Body of pancreas (tissue), 4 donors: ENCODE data around the gene RPS25. TPM values are rescaled to one million over a fixed set of nuclear protein-coding genes. Genes with fewer than 3 reads are reported as not detected.

Source experiments
- ATAC-seq: fragments of 150-250 bp; one replicate; pipeline ENCODE4 v1.9.1; 2016
- DNase-seq, 4 donors: peaks; one replicate each; pipeline ENCODE4 v3.0.0-alpha.2; 2019
- H3K27ac ChIP-seq, 4 donors: fragments of 200-600 bp; sonication (generic); 1 replicate in 3 of 4; 2 replicates in 1 of 4; pipeline versions ENCODE4 v1.5.1 to v1.6.1; 2016 to 2019; ENCODE audit warnings: mild to moderate bottlenecking in 1 of 4, mixed read lengths in 1 of 4, moderate library complexity in 1 of 4
- H3K27me3 ChIP-seq, 2 donors: fragments of 200-600 bp; sonication (generic); one replicate each; pipeline ENCODE4 v1.6.0; 2016; ENCODE audit warnings: mild to moderate bottlenecking in 1 of 2
- H3K36me3 ChIP-seq, 2 donors: fragments of 200-600 bp; sonication (generic); replicated peaks in 1 of 2; 2 replicates each; pipeline ENCODE4 v1.5.1; 2016; ENCODE audit warnings: low read depth in 2 of 2; ENCODE audit not compliant: insufficient read depth in 1 of 2
- H3K4me1 ChIP-seq: fragments of 200-600 bp; sonication (generic); one replicate; pipeline ENCODE4 v1.6.0; 2016
- H3K4me3 ChIP-seq, 2 donors: fragments of 200-600 bp; sonication (generic); 1 replicate in 1 of 2; 2 replicates in 1 of 2; pipeline ENCODE4 v1.5.1; 2016 to 2019
- H3K9me3 ChIP-seq, 3 donors: fragments of 200-600 bp; sonication (generic); 1 replicate in 2 of 3; 2 replicates in 1 of 3; pipeline ENCODE4 v1.5.1; 2016
- POLR2A ChIP-seq, 3 donors: fragments of 450-650 bp; IDR thresholded peaks; one replicate each; pipeline ENCODE4 v1.6.1; 2016; ENCODE audit warnings: antibody characterized with exemption in 3 of 3, mild to moderate bottlenecking in 2 of 3
- WGBS, 2 donors: methylation state at CpG; one replicate each; pipeline ENCODE4 v1.1.5; 2017; 5-methylcytosine and 5-hydroxymethylcytosine counted together
- intact Hi-C: fragments of 100-400 bp; cut with DNase I; formaldehyde crosslinking; loops from one replicate; pipeline ENCODE4 v1.15.1; 2023
- total RNA-seq, 2 donors: library from RNA; depleted of rRNA; stranded (reverse); fragments of >200 nt; gene quantifications; one replicate each; pipeline ENCODE4 v1.1.0, GENCODE V29; 2016
- TF ChIP-seq, protein P1 (sequence below), 7 experiments: fragments of 450-650 bp in 4 of 7; fragments of 200-600 bp in 3 of 7; sonication (generic) in 3 of 7; IDR thresholded peaks; one replicate each; pipeline ENCODE4 v1.5.1; 2016 to 2019; ENCODE audit warnings: antibody characterized with exemption in 7 of 7

RPS25 gene
- total RNA-seq, 2 donors from 2014 or later = 824 to 1,261 TPM

DNA sequence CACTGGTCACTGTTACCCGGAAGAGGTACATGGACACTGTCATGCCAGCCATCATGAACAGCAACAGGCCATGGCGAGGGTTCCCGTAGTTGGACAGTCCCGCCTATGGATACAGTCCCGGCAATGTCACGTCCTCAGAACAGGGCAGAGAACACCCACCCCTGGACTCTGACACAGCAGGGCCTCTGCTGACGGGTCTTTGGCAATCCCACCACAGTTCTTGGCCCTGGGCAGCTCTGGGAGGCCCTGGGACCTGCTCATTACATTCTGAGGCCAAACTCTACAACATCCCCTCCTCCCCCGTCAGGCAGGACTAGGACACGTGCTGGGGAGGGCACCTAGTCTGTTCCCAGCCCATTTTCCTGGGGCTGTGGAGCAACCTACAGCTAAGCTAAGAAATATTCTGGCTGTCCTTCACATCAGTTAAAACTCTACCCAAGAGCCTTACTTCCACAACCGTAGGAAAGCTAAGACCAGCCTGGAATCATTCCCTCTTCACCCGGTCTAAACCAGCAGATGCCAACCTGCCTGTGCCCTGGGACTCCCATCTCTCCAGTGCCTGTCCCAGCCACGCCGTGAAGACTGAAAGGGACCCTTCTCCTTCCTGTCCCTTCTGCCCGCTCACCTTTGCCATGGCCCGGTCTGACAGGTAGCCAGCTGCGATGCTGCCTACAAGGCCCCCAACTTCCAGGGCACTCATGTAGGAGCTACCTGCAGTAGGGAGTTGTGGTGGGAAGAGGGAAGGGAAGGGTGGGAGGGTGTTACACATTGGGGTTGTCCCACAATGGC lies 8.0 kb upstream of the RPS25 start:
- peak overlapping the region in 3 of 4 donors; percentile 4 to 95 (median 88) for H3K27ac ChIP-seq
- no peak for ATAC-seq
- no peak for TF ChIP-seq POLR2A (IDR thresholded peaks at IDR 0.05)
- TF ChIP-seq, protein P1, sequence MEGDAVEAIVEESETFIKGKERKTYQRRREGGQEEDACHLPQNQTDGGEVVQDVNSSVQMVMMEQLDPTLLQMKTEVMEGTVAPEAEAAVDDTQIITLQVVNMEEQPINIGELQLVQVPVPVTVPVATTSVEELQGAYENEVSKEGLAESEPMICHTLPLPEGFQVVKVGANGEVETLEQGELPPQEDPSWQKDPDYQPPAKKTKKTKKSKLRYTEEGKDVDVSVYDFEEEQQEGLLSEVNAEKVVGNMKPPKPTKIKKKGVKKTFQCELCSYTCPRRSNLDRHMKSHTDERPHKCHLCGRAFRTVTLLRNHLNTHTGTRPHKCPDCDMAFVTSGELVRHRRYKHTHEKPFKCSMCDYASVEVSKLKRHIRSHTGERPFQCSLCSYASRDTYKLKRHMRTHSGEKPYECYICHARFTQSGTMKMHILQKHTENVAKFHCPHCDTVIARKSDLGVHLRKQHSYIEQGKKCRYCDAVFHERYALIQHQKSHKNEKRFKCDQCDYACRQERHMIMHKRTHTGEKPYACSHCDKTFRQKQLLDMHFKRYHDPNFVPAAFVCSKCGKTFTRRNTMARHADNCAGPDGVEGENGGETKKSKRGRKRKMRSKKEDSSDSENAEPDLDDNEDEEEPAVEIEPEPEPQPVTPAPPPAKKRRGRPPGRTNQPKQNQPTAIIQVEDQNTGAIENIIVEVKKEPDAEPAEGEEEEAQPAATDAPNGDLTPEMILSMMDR (IDR thresholded peaks at IDR 0.05) = no peak
- H3K9me3 ChIP-seq = no peaks in the 10 kb centered on the region
- H3K4me1 ChIP-seq = peaks cover 85% of the 10 kb centered on the region
- peaks cover 0 to 2% of the 10 kb centered on the region in 2 donors for H3K36me3 ChIP-seq
- no peak for DNase-seq
- no peaks in the 10 kb centered on the region for H3K27me3 ChIP-seq
- 72 to 79% methylated on average over 15 to 16 of the region's 16 CpGs for WGBS, 2 donors
- H3K4me3 ChIP-seq = no peak overlapping the region
- intact Hi-C loops = no loop called here

DNA sequence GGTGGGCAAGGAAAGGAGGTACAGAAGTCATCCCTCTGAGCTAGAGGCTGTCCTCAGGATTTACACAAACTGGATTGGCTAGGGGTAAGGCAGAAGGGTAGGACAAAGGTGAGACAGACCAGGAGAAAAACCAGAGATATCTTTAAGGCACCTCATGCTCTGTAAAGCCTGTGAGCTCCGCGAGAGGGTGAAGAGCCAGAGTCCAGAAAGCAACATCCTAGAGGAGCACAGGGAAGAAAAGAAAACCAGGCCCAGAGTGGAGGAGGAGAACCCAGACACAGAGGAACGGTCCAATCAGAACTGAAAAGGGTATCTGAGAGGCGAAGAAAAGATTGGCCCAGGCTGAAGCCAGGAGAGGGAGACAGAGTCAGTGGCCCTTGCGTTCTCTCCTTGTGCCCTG lies 7.4 kb upstream of the RPS25 start:
- 87 to 88% methylated on average over 5 of the region's 5 CpGs for WGBS, 2 donors
- TF ChIP-seq POLR2A (IDR thresholded peaks at IDR 0.05) = no peak
- TF ChIP-seq, protein P1 (IDR thresholded peaks at IDR 0.05) = no peak
- H3K36me3 ChIP-seq = peaks cover 0 to 2% of the 10 kb centered on the region in 2 donors
- H3K4me3 ChIP-seq = no peak overlapping the region
- H3K27ac ChIP-seq = peak overlapping the region in 3 of 4 donors; percentile 52 to 95 (median 88)
- peaks cover 89% of the 10 kb centered on the region for H3K4me1 ChIP-seq
- no peaks in the 10 kb centered on the region for H3K27me3 ChIP-seq
- no peaks in the 10 kb centered on the region for H3K9me3 ChIP-seq
- ATAC-seq (no peak), DNase-seq (no peak)
- intact Hi-C loops = no loop called here

GRCh38 chr11:119025099-119025473 lies 6.9 kb upstream of the RPS25 start:
- peaks cover 0 to 2% of the 10 kb centered on the region in 2 donors for H3K36me3 ChIP-seq
- H3K4me1 ChIP-seq = peaks cover 93% of the 10 kb centered on the region
- WGBS, 2 donors = 64 to 67% methylated on average over 5 of the region's 5 CpGs

GRCh38 chr11:119024430-119025098 lies 6.4 kb upstream of the RPS25 start:
- Histone ChIP-seq H3K4me1 (peaks cover 97% of the 10 kb centered on the region), H3K9me3 (no peaks in the 10 kb centered on the region), H3K27ac (peak overlapping the region; percentile 25 to 95 (median 70)), H3K27me3 (no peaks in the 10 kb centered on the region), H3K36me3 (peaks cover 0 to 2% of the 10 kb centered on the region in 2 donors), H3K4me3 (no peak overlapping the region)
- ATAC-seq (no peak), DNase-seq (no peak)
- TF ChIP-seq POLR2A (IDR thresholded peaks at IDR 0.05) = peak in 1 of 3 donors; percentile 5
- TF ChIP-seq, protein P1 (IDR thresholded peaks at IDR 0.05) = no peak
- 73 to 82% methylated on average over 8 to 15 of the region's 15 CpGs for WGBS, 2 donors
- intact Hi-C loops = no loop called here

More at GRCh38 chr11:119025099-119025473, 6.9 kb upstream of the RPS25 start:
- Histone ChIP-seq H3K4me3 (no peak overlapping the region), H3K9me3 (no peaks in the 10 kb centered on the region), H3K27ac (peak overlapping the region in 3 of 4 donors; percentile 52 to 95 (median 88)), H3K27me3 (no peaks in the 10 kb centered on the region)
- ATAC-seq (no peak), DNase-seq (no peak)
- intact Hi-C loops = no loop called here
- TF ChIP-seq, protein P1 (IDR thresholded peaks at IDR 0.05) = no peak
- TF ChIP-seq POLR2A (IDR thresholded peaks at IDR 0.05) = peak in 1 of 3 donors; percentile 2
